Keratinocyte (primary cell): ENCODE data around the gene TMEM39B.
"Not testable (repeated sequence)": the region's sequence is repeated elsewhere in the genome, so short reads cannot be mapped to it uniquely, and the experiment has no call there.

Source experiments
- CTCF ChIP-seq, 3 experiments: IDR thresholded peaks in 1 of 3; conservative IDR thresholded peaks in 1 of 3; optimal IDR thresholded peaks in 1 of 3; 2 replicates in 2 of 3; 3 replicates in 1 of 3; pipeline versions ENCODE3 to v1.5.1; 2011; ENCODE audit warnings: low read length in 3 of 3, mild to moderate bottlenecking in 3 of 3, moderate library complexity in 2 of 3, control low read depth in 1 of 3, inconsistent platforms in 1 of 3; ENCODE audit not compliant: insufficient read depth in 2 of 3; ENCODE audit errors: extremely low read depth in 1 of 3
- EZH2 ChIP-seq: IDR thresholded peaks from one replicate; pipeline ENCODE4 v1.6.1; 2012; ENCODE audit warnings: inconsistent platforms, mild to moderate bottlenecking, low read length, moderate library complexity

GRCh38 chr1:32143302-32143695, 70.6 kb downstream of the TMEM39B start:
- not testable (repeated sequence) for TF ChIP-seq CTCF (optimal IDR thresholded peaks at IDR 0.05 in 1 of 3, IDR thresholded peaks at IDR 0.05 in 1 of 3, conservative IDR thresholded peaks at IDR 0.05 in 1 of 3; ENCODE audit: extremely low read depth in 1 of 3, insufficient read depth in 2 of 3, low read length in 3 of 3); EZH2
